Esophagus muscularis mucosa (tissue), 4 donors: ENCODE data around the gene FAP. TPM values are rescaled to one million over a fixed set of nuclear protein-coding genes. Genes with fewer than 3 reads are reported as not detected.

Experiments used
- DNase-seq: peaks from one replicate; pipeline ENCODE4 v3.0.0-alpha.2; 2017; ENCODE audit errors: extremely low spot score
- H3K27ac ChIP-seq, 4 donors: fragments of 200-600 bp; sonication (generic); replicated peaks in 1 of 4; 1 replicate in 3 of 4; 2 replicates in 1 of 4; pipeline ENCODE4 v1.5.1; 2016 to 2019; ENCODE audit warnings: mild to moderate bottlenecking in 1 of 4
- H3K27me3 ChIP-seq, 4 donors: fragments of 200-600 bp; sonication (generic); one replicate each; pipeline versions ENCODE4 v1.5.1 to v1.6.0; 2016 to 2019
- H3K36me3 ChIP-seq, 4 donors: fragments of 200-600 bp; sonication (generic); one replicate each; pipeline ENCODE4 v1.5.1; 2016 to 2019
- H3K4me1 ChIP-seq, 4 donors: fragments of 200-600 bp; sonication (generic); one replicate each; pipeline ENCODE4 v1.5.1; 2016 to 2019
- H3K4me3 ChIP-seq, 4 donors: fragments of 200-600 bp; sonication (generic); 1 replicate in 2 of 4; 2 replicates in 2 of 4; pipeline ENCODE4 v1.5.1; 2016 to 2019; ENCODE audit warnings: mild to moderate bottlenecking in 4 of 4, moderate library complexity in 1 of 4
- H3K9me3 ChIP-seq, 4 donors: fragments of 200-600 bp; sonication (generic); 1 replicate in 3 of 4; 2 replicates in 1 of 4; pipeline ENCODE4 v1.5.1; 2016 to 2019
- EP300 ChIP-seq: sonication (generic); formaldehyde crosslinking; IDR thresholded peaks from one replicate; pipeline ENCODE4 v1.6.1; 2017; ENCODE audit warnings: antibody characterized with exemption
- POLR2A ChIP-seq: fragments of 450-650 bp; IDR thresholded peaks from one replicate; pipeline ENCODE4 v1.6.1; 2017; ENCODE audit warnings: antibody characterized with exemption, moderate library complexity, mild to moderate bottlenecking, low read depth
- POLR2AphosphoS5 ChIP-seq, 2 donors: sonication (generic); formaldehyde crosslinking; IDR thresholded peaks; one replicate each; pipeline ENCODE4 v1.6.1; 2017; ENCODE audit warnings: antibody characterized with exemption in 2 of 2
- WGBS: methylation state at CpG from one replicate; pipeline ENCODE4 v1.1.5; 2018; 5-methylcytosine and 5-hydroxymethylcytosine counted together
- intact Hi-C: fragments of 100-400 bp; cut with DNase I; formaldehyde crosslinking; loops from one replicate; pipeline ENCODE4 v1.15.1; 2023
- total RNA-seq, 4 donors: library from RNA; depleted of rRNA; stranded (reverse); fragments of >200 nt; gene quantifications; one replicate each; pipeline versions ENCODE4 v1.1.0 to v1.2.1, GENCODE V29; 2016
- TF ChIP-seq, protein P1 (sequence below), 3 experiments: fragments of 200-600 bp in 2 of 3; fragments of 450-650 bp in 1 of 3; sonication (generic) in 2 of 3; IDR thresholded peaks; one replicate each; pipeline ENCODE4 v1.5.1; 2017 to 2019; ENCODE audit warnings: antibody characterized with exemption in 3 of 3, mild to moderate bottlenecking in 2 of 3, moderate library complexity in 1 of 3

FAP gene
- total RNA-seq, 4 donors from 2014 or later: 8.0 to 16.7 (median 13.1) TPM

DNA sequence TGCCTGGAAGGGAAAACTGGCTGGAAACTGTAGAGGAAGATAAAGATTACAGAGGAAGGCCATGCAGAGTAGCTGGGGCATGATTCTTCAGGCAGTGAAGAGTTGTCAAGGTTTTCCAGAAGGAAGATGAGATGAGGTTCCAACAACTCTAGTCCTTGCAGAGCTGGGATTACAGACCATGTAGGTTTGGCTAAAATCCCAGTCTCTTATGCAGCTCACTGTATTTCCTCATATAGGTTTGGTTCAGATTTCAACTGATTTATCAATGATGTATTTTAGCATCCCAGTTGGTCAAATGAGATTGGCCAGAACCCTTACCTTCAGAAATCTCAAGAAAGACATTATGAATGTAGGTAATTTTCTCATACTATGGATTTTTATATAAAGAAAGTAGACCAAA lies 16.4 kb downstream of the FAP start:
- TF ChIP-seq POLR2A (no peak), POLR2AphosphoS5 (IDR thresholded peaks at IDR 0.05) (no peak)
- TF ChIP-seq, protein P1, sequence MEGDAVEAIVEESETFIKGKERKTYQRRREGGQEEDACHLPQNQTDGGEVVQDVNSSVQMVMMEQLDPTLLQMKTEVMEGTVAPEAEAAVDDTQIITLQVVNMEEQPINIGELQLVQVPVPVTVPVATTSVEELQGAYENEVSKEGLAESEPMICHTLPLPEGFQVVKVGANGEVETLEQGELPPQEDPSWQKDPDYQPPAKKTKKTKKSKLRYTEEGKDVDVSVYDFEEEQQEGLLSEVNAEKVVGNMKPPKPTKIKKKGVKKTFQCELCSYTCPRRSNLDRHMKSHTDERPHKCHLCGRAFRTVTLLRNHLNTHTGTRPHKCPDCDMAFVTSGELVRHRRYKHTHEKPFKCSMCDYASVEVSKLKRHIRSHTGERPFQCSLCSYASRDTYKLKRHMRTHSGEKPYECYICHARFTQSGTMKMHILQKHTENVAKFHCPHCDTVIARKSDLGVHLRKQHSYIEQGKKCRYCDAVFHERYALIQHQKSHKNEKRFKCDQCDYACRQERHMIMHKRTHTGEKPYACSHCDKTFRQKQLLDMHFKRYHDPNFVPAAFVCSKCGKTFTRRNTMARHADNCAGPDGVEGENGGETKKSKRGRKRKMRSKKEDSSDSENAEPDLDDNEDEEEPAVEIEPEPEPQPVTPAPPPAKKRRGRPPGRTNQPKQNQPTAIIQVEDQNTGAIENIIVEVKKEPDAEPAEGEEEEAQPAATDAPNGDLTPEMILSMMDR (IDR thresholded peaks at IDR 0.05): no peak
- peaks cover 0 to 19% (median 4%) of the 10 kb centered on the region in 4 donors for H3K4me1 ChIP-seq
- intact Hi-C loops: no loop called here

DNA sequence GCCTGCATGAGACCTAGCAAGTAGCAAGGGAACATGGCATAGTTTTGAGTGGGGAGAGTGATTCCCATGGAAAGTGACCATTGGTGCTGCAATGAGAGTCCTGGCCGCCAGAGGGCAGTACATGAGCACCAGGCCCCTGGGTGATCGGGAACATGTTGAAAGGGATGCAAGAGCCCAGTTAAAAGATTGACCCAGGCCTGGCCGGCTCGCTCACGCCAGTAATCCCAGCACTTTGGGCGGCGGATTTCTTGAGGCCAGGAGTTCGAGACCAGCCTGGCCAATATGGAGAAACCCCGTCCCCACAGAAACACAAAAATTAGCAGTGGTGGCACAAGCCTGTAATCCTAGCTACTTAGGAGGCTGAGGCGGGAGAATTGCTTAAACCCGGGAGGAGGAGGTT lies 22.2 kb downstream of the FAP start:
- no peaks in the 10 kb centered on the region for H3K36me3 ChIP-seq
- no peak for DNase-seq
- peaks cover 7 to 37% (median 25%) of the 10 kb centered on the region in 4 donors for H3K4me1 ChIP-seq
- H3K4me3 ChIP-seq: no peak overlapping the region
- H3K27ac ChIP-seq: no peak overlapping the region
- no peaks in the 10 kb centered on the region for H3K9me3 ChIP-seq
- H3K27me3 ChIP-seq: no peaks in the 10 kb centered on the region
- WGBS: 75% methylated on average over 5 of the region's 11 CpGs
- TF ChIP-seq, protein P1 (IDR thresholded peaks at IDR 0.05): peak; percentile 55 to 76 (median 61)
- no peak for TF ChIP-seq POLR2A
- intact Hi-C loops: loop anchor here (5.0 kb wide), 1 partner anchor 76 kb away; no protein-coding TSS in a partner anchor

More for the DNA sequence above, 16.4 kb downstream of the FAP start:
- no peak overlapping the region for H3K4me3 ChIP-seq
- no peaks in the 10 kb centered on the region for H3K36me3 ChIP-seq
- no peak overlapping the region for H3K27ac ChIP-seq
- no peaks in the 10 kb centered on the region for H3K9me3 ChIP-seq
- DNase-seq: no peak
- H3K27me3 ChIP-seq: no peaks in the 10 kb centered on the region

DNA sequence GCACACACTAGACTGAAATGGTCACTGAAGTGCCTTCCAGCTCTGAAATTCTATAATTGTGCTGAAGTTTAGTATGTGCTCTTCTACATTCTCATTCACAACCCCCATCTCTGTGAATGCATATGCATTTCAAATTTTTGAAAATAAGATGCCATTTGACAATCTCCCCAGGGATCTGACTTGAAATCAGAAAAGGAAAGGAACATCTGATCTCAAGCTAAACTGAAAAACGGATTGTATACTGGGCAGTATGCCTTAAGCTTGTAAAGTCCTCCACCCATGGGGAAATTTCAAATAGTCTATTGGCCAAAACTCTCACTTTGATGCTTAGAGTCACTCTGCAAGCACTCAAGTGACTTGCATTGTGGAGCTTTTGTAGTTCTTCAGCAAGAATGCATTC lies 22.9 kb downstream of the FAP start:
- H3K27me3 ChIP-seq: no peaks in the 10 kb centered on the region
- DNase-seq: no peak
- H3K27ac ChIP-seq: peak overlapping the region in 2 of 4 donors; percentile 11 to 32
- H3K36me3 ChIP-seq: no peaks in the 10 kb centered on the region
- no peak for TF ChIP-seq EP300
- H3K9me3 ChIP-seq: no peaks in the 10 kb centered on the region
- WGBS: 67% methylated on average over 1 of the region's 1 CpG
- H3K4me3 ChIP-seq: no peak overlapping the region
- intact Hi-C loops: loop anchor here (5.0 kb wide), 1 partner anchor 77 kb away; no protein-coding TSS in a partner anchor
- peaks cover 7 to 37% (median 25%) of the 10 kb centered on the region in 4 donors for H3K4me1 ChIP-seq

DNA sequence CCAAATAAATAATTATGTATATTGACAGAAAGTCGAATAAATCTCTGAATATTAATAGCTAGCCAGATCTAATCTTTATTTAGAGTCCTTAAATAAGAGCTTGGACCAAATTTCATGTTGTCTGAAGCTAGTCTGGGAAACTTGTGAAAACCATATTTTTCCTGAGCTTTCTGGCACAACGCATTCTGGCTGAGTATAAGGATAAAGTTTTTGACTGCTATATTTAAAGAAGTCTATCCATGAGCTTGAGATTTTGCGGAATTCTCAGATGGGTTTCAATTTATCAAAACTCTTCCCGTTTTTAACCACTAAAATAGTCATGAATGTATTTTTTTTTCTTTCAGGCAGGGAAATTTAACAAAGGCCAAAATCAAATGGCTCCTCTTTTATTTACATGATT lies 23.8 kb downstream of the FAP start:
- Histone ChIP-seq H3K4me1 (peaks cover 7 to 37% (median 25%) of the 10 kb centered on the region in 4 donors), H3K27me3 (no peaks in the 10 kb centered on the region), H3K27ac (peak overlapping the region; percentile 11 to 49 (median 30)), H3K9me3 (no peaks in the 10 kb centered on the region), H3K36me3 (no peaks in the 10 kb centered on the region), H3K4me3 (no peak overlapping the region)
- intact Hi-C loops: no loop called here
- TF ChIP-seq POLR2AphosphoS5 (IDR thresholded peaks at IDR 0.05): no peak
- no peak for TF ChIP-seq EP300
- WGBS: 63% methylated on average over 4 of the region's 4 CpGs
- no peak for DNase-seq

DNA sequence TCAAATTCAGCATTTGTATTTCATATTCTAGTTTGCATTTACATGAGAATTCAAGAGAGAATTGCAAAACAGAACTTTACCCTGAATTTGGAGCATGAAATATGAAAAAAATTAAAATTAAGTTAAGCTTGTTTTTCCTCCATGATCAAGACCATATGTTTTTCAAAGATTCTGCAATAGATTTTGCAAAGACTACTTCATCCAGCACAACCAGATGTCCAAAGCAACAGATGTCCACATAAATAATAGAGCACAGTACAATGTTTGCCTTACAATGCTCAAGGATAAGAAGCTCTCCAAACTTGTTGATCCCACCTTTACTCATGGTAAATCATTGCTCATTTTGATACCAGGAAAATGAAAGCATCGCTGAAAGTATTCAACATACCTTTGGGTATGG lies 25.6 kb downstream of the FAP start:
- H3K4me3 ChIP-seq: no peak overlapping the region
- TF ChIP-seq POLR2AphosphoS5 (IDR thresholded peaks at IDR 0.05) (no peak), EP300 (no peak), POLR2A (no peak)
- TF ChIP-seq, protein P1 (IDR thresholded peaks at IDR 0.05): no peak
- 81% methylated on average over 1 of the region's 1 CpG for WGBS
- H3K36me3 ChIP-seq: no peaks in the 10 kb centered on the region
- H3K27ac ChIP-seq: no peak overlapping the region
- H3K27me3 ChIP-seq: no peaks in the 10 kb centered on the region
- H3K9me3 ChIP-seq: no peaks in the 10 kb centered on the region
- peaks cover 7 to 34% (median 28%) of the 10 kb centered on the region in 4 donors for H3K4me1 ChIP-seq
- no peak for DNase-seq
- intact Hi-C loops: no loop called here

DNA sequence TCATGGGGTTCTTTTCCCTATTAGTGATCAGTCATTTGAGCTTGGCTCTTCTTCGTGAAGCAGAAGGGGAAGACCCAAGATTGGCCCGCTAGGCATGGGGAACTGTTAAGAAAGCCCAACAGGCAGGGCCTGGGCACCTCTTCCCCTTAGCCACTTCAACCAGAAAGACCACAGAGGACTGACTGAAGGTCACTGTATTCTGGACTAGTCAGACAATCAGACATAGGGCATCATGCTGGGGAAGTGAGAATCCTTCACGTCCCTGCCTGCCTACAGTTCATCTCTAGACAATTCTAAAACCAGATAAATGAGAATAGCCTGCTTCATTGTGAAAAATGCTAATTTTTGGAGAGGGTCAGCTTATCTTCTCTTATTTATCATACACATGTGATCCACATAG lies 28.1 kb downstream of the FAP start:
- no peaks in the 10 kb centered on the region for H3K36me3 ChIP-seq
- H3K4me3 ChIP-seq: no peak overlapping the region
- no peaks in the 10 kb centered on the region for H3K9me3 ChIP-seq
- no peak overlapping the region for H3K27ac ChIP-seq
- peaks cover 3 to 32% (median 27%) of the 10 kb centered on the region in 4 donors for H3K4me1 ChIP-seq
- intact Hi-C loops: no loop called here
- TF ChIP-seq, protein P1 (IDR thresholded peaks at IDR 0.05): no peak
- TF ChIP-seq EP300 (no peak), POLR2A (no peak), POLR2AphosphoS5 (IDR thresholded peaks at IDR 0.05) (no peak)
- 96% methylated on average over 3 of the region's 3 CpGs for WGBS
- no peak for DNase-seq
- no peaks in the 10 kb centered on the region for H3K27me3 ChIP-seq
